ENCODE measurements around the gene IFNGR2. TPM values are rescaled to one million over a fixed set of nuclear protein-coding genes. Genes with fewer than 3 reads are reported as not detected.

IFNGR2 gene
- total and polyA plus RNA-seq, 2 donors (not counting 1 experiment from before 2014, with no cell fraction given): 50.7 to 57.6 TPM

DNA sequence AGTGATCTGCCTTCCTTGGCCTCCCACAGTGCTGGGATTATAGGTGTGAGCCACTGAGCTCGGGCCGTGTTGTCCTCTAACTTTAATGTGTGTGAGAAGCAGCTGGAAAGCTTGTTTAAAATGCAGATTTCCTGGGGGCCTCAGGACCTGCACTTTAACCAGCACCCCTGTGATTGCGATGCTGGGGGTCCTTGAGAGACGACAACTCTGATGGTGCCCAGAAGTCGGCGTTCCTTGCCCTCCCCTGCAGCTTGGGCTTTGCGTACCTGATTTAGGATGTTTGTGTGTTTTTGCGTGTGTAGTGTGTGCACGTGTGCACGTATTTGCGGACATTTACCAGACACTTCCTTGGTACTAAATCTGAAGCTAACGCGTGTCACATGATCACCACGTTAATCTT lies 10.9 kb downstream of the IFNGR2 start:
- Histone ChIP-seq H4K20me1 (ENCODE audit: control insufficient read depth, extremely low read depth, insufficient read depth, low read length) (peaks cover 2% of the 10 kb centered on the region), H3K27ac (ENCODE audit: insufficient read depth, low read length) (no peak overlapping the region), H3K4me2 (ENCODE audit: extremely low read depth, insufficient read depth, low read length) (no peak overlapping the region), H3K36me3 (ENCODE audit: control insufficient read depth, insufficient read depth, low read length) (peaks cover 11% of the 10 kb centered on the region), H3K27me3 (ENCODE audit: control insufficient read depth, insufficient read depth, low read length) (no peaks in the 10 kb centered on the region), H3K4me3 (replicated peaks in 1 of 4; ENCODE audit: control extremely low read depth in 1 of 4, insufficient read depth in 1 of 4, low read depth in 3 of 4, low read length in 4 of 4) (no peak overlapping the region), H2AFZ (ENCODE audit: low read length) (no peak overlapping the region), H3K4me1 (ENCODE audit: control insufficient read depth, extremely low read depth, insufficient read depth, low read length) (no peaks in the 10 kb centered on the region), H3K9me3 (ENCODE audit: control insufficient read depth, insufficient read depth, low read depth, low read length) (no peaks in the 10 kb centered on the region), H3K9ac (ENCODE audit: insufficient read depth, low read length) (no peak overlapping the region), H3K79me2 (ENCODE audit: control insufficient read depth, insufficient read depth, low read length) (peaks cover 32% of the 10 kb centered on the region)
- no peak for TF ChIP-seq EZH2 (IDR thresholded peaks at IDR 0.05; ENCODE audit: low read length, missing control alignments)
- TF ChIP-seq, protein P1, sequence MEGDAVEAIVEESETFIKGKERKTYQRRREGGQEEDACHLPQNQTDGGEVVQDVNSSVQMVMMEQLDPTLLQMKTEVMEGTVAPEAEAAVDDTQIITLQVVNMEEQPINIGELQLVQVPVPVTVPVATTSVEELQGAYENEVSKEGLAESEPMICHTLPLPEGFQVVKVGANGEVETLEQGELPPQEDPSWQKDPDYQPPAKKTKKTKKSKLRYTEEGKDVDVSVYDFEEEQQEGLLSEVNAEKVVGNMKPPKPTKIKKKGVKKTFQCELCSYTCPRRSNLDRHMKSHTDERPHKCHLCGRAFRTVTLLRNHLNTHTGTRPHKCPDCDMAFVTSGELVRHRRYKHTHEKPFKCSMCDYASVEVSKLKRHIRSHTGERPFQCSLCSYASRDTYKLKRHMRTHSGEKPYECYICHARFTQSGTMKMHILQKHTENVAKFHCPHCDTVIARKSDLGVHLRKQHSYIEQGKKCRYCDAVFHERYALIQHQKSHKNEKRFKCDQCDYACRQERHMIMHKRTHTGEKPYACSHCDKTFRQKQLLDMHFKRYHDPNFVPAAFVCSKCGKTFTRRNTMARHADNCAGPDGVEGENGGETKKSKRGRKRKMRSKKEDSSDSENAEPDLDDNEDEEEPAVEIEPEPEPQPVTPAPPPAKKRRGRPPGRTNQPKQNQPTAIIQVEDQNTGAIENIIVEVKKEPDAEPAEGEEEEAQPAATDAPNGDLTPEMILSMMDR (conservative IDR thresholded peaks at IDR 0.05 in 1 of 2, IDR thresholded peaks at IDR 0.05 in 1 of 2; ENCODE audit: low read depth in 1 of 2, low read length in 2 of 2): no peak
- no peak for DNase-seq (ENCODE audit: low read depth in 2 of 2)

DNA sequence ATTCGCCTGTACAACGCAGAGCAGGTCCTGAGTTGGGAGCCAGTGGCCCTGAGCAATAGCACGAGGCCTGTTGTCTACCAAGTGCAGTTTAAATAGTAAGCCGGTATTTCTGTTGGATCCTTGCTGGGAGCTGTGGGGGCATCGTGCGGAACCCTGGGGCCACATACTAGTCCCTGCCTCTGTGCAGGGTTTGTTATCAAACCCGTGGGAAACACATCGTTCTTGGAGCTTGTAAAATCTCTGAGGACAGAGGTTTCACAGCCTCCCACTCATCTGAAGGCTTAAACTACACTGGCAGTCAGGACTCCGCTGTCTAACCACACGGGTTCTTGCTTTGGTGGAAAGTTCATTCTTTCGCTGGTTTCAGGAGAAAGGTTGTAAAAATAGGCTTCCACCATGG lies 11.7 kb downstream of the IFNGR2 start:
- H3K79me2 ChIP-seq (ENCODE audit: control insufficient read depth, insufficient read depth, low read length): peaks cover 29% of the 10 kb centered on the region
- no peak overlapping the region for H3K4me3 ChIP-seq (replicated peaks in 1 of 4; ENCODE audit: control extremely low read depth in 1 of 4, insufficient read depth in 1 of 4, low read depth in 3 of 4, low read length in 4 of 4)
- H3K27me3 ChIP-seq (ENCODE audit: control insufficient read depth, insufficient read depth, low read length): no peaks in the 10 kb centered on the region
- peaks cover 11% of the 10 kb centered on the region for H3K36me3 ChIP-seq (ENCODE audit: control insufficient read depth, insufficient read depth, low read length)
- H3K4me1 ChIP-seq (ENCODE audit: control insufficient read depth, extremely low read depth, insufficient read depth, low read length): peaks cover 3% of the 10 kb centered on the region
- H3K4me2 ChIP-seq (ENCODE audit: extremely low read depth, insufficient read depth, low read length): no peak overlapping the region
- no peak for DNase-seq (ENCODE audit: low read depth in 2 of 2)
- no peak overlapping the region for H2AFZ ChIP-seq (ENCODE audit: low read length)
- H3K27ac ChIP-seq (ENCODE audit: insufficient read depth, low read length): no peak overlapping the region
- no peak overlapping the region for H3K9ac ChIP-seq (ENCODE audit: insufficient read depth, low read length)
- peaks cover 2% of the 10 kb centered on the region for H4K20me1 ChIP-seq (ENCODE audit: control insufficient read depth, extremely low read depth, insufficient read depth, low read length)
- no peaks in the 10 kb centered on the region for H3K9me3 ChIP-seq (ENCODE audit: control insufficient read depth, insufficient read depth, low read depth, low read length)
- TF ChIP-seq, protein P1 (conservative IDR thresholded peaks at IDR 0.05 in 1 of 2, IDR thresholded peaks at IDR 0.05 in 1 of 2; ENCODE audit: low read depth in 1 of 2, low read length in 2 of 2): no peak
- TF ChIP-seq EZH2 (IDR thresholded peaks at IDR 0.05; ENCODE audit: low read length, missing control alignments): no peak

DNA sequence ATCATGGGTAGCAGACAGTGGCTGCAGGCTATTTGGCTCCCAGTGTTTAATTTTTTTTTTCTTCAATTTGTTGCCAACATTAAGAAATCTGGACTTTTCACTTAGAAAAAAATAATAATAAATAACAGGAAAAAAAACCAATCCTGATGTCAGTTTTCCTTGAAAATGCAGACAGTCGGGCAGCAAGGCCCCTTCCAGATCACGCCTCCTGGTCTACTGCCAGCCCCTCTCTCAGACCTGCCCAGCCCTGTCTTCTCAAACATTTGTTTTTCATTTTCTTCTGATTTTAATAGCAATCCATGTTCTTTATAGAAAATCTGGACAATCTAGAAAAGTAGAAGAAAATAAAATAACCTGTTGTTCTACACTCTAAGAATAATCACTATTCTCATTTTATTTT lies 15.5 kb downstream of the IFNGR2 start:
- H3K27me3 ChIP-seq (ENCODE audit: control insufficient read depth, insufficient read depth, low read length): no peaks in the 10 kb centered on the region
- no peak overlapping the region for H3K4me2 ChIP-seq (ENCODE audit: extremely low read depth, insufficient read depth, low read length)
- no peaks in the 10 kb centered on the region for H4K20me1 ChIP-seq (ENCODE audit: control insufficient read depth, extremely low read depth, insufficient read depth, low read length)
- H3K9ac ChIP-seq (ENCODE audit: insufficient read depth, low read length): no peak overlapping the region
- no peak overlapping the region for H3K27ac ChIP-seq (ENCODE audit: insufficient read depth, low read length)
- peak in 1 of 2 donors; percentile 69 for DNase-seq (ENCODE audit: low read depth in 2 of 2)
- TF ChIP-seq EZH2 (IDR thresholded peaks at IDR 0.05; ENCODE audit: low read length, missing control alignments): no peak
- TF ChIP-seq, protein P1 (conservative IDR thresholded peaks at IDR 0.05 in 1 of 2, IDR thresholded peaks at IDR 0.05 in 1 of 2; ENCODE audit: low read depth in 1 of 2, low read length in 2 of 2): no peak
- H2AFZ ChIP-seq (ENCODE audit: low read length): no peak overlapping the region
- peaks cover 18% of the 10 kb centered on the region for H3K79me2 ChIP-seq (ENCODE audit: control insufficient read depth, insufficient read depth, low read length)
- H3K9me3 ChIP-seq (ENCODE audit: control insufficient read depth, insufficient read depth, low read depth, low read length): no peaks in the 10 kb centered on the region
- peaks cover 16% of the 10 kb centered on the region for H3K36me3 ChIP-seq (ENCODE audit: control insufficient read depth, insufficient read depth, low read length)
- H3K4me1 ChIP-seq (ENCODE audit: control insufficient read depth, extremely low read depth, insufficient read depth, low read length): peaks cover 5% of the 10 kb centered on the region
- H3K4me3 ChIP-seq (replicated peaks in 1 of 4; ENCODE audit: control extremely low read depth in 1 of 4, insufficient read depth in 1 of 4, low read depth in 3 of 4, low read length in 4 of 4): no peak overlapping the region
